Body of pancreas (tissue), 4 donors: ENCODE data around the gene LARP1B. TPM values are rescaled to one million over a fixed set of nuclear protein-coding genes. Genes with fewer than 3 reads are reported as not detected.

Experiments
- ATAC-seq: fragments of 150-250 bp; one replicate; pipeline ENCODE4 v1.9.1; 2016
- DNase-seq, 4 donors: peaks; one replicate each; pipeline ENCODE4 v3.0.0-alpha.2; 2019
- H3K27ac ChIP-seq, 4 donors: fragments of 200-600 bp; sonication (generic); 1 replicate in 3 of 4; 2 replicates in 1 of 4; pipeline versions ENCODE4 v1.5.1 to v1.6.1; 2016 to 2019; ENCODE audit warnings: mild to moderate bottlenecking in 1 of 4, mixed read lengths in 1 of 4, moderate library complexity in 1 of 4
- H3K27me3 ChIP-seq, 2 donors: fragments of 200-600 bp; sonication (generic); one replicate each; pipeline ENCODE4 v1.6.0; 2016; ENCODE audit warnings: mild to moderate bottlenecking in 1 of 2
- H3K36me3 ChIP-seq, 2 donors: fragments of 200-600 bp; sonication (generic); replicated peaks in 1 of 2; 2 replicates each; pipeline ENCODE4 v1.5.1; 2016; ENCODE audit warnings: low read depth in 2 of 2; ENCODE audit not compliant: insufficient read depth in 1 of 2
- H3K4me1 ChIP-seq: fragments of 200-600 bp; sonication (generic); one replicate; pipeline ENCODE4 v1.6.0; 2016
- H3K4me3 ChIP-seq, 2 donors: fragments of 200-600 bp; sonication (generic); 1 replicate in 1 of 2; 2 replicates in 1 of 2; pipeline ENCODE4 v1.5.1; 2016 to 2019
- H3K9me3 ChIP-seq, 3 donors: fragments of 200-600 bp; sonication (generic); 1 replicate in 2 of 3; 2 replicates in 1 of 3; pipeline ENCODE4 v1.5.1; 2016
- POLR2A ChIP-seq, 3 donors: fragments of 450-650 bp; IDR thresholded peaks; one replicate each; pipeline ENCODE4 v1.6.1; 2016; ENCODE audit warnings: antibody characterized with exemption in 3 of 3, mild to moderate bottlenecking in 2 of 3
- WGBS, 2 donors: methylation state at CpG; one replicate each; pipeline ENCODE4 v1.1.5; 2017; 5-methylcytosine and 5-hydroxymethylcytosine counted together
- intact Hi-C: fragments of 100-400 bp; cut with DNase I; formaldehyde crosslinking; loops from one replicate; pipeline ENCODE4 v1.15.1; 2023
- total RNA-seq, 2 donors: library from RNA; depleted of rRNA; stranded (reverse); fragments of >200 nt; gene quantifications; one replicate each; pipeline ENCODE4 v1.1.0, GENCODE V29; 2016
- TF ChIP-seq, protein P1 (sequence below), 7 experiments: fragments of 450-650 bp in 4 of 7; fragments of 200-600 bp in 3 of 7; sonication (generic) in 3 of 7; IDR thresholded peaks; one replicate each; pipeline ENCODE4 v1.5.1; 2016 to 2019; ENCODE audit warnings: antibody characterized with exemption in 7 of 7

The LARP1B gene
- total RNA-seq = 10 to 100 TPM; 49.8 to 79.8 TPM

DNA sequence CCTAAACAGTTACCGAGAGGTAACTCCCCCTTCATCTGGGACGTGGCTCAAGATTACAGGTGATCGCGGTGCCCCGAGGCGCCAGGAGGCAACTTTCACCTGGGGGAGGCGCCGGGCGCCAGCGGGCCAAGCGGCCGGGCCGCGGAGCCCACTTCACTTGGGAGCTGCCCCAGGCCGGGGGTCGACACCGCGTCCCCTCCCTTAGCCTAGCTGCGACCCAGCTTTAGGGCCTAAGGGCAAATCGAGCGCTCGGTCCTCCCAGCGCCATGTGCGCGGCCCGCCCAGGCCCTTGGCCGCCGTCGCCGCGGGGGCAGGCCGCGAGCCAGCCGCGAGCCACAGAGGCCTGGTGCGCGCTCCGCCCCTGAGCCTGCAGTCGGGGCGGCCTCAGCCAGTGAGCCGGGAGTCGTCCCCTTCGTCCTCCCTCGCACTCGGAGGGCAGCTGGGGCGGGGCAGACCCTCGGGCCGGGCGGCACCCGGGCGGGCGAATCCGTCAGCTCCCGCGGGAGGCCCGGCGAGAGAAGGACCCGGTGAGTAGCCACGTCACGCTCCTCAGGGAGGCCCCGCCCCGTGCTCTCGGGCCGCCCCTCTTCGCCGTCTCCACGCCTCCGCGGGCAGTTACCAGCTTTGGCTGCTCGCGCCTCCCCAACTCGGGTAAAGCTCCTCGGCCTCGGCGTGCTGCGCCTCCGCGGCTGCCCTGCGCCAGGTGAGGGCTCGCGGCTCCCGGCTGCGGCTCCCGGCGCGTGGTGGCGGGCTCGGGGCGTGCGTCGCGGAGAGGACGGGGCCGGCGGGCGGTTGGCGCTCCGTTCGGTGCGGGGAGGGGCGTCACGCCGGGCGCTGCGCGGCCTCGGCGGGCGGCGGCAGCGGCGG, at the start of gene LARP1B:
TSS of gene LARP1B (plus strand) at position 614 of the 867 bp plus-strand sequence. CDS start 13,640 bp downstream, outside the sequence.
- ATAC-seq (peak; percentile 91), DNase-seq (peak; percentile 97 to 98 (median 98))
- Histone ChIP-seq H3K36me3 (no peaks in the 10 kb centered on the region), H3K4me1 (peaks cover 29% of the 10 kb centered on the region), H3K27ac (peak within 1 kb of the TSS; percentile 97 to 100 (median 100)), H3K9me3 (no peaks in the 10 kb centered on the region), H3K4me3 (peak within 1 kb of the TSS; percentile 36 to 85), H3K27me3 (no peaks in the 10 kb centered on the region)
- intact Hi-C loops = no loop called here
- 0 to 1% methylated on average over 2 to 103 of the region's 112 CpGs for WGBS, 2 donors
- TF ChIP-seq POLR2A (IDR thresholded peaks at IDR 0.05) = peak; percentile 92 to 96 (median 93)
- TF ChIP-seq, protein P1, sequence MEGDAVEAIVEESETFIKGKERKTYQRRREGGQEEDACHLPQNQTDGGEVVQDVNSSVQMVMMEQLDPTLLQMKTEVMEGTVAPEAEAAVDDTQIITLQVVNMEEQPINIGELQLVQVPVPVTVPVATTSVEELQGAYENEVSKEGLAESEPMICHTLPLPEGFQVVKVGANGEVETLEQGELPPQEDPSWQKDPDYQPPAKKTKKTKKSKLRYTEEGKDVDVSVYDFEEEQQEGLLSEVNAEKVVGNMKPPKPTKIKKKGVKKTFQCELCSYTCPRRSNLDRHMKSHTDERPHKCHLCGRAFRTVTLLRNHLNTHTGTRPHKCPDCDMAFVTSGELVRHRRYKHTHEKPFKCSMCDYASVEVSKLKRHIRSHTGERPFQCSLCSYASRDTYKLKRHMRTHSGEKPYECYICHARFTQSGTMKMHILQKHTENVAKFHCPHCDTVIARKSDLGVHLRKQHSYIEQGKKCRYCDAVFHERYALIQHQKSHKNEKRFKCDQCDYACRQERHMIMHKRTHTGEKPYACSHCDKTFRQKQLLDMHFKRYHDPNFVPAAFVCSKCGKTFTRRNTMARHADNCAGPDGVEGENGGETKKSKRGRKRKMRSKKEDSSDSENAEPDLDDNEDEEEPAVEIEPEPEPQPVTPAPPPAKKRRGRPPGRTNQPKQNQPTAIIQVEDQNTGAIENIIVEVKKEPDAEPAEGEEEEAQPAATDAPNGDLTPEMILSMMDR (IDR thresholded peaks at IDR 0.05) = peak in 1 of 7 experiments; percentile 26

DNA sequence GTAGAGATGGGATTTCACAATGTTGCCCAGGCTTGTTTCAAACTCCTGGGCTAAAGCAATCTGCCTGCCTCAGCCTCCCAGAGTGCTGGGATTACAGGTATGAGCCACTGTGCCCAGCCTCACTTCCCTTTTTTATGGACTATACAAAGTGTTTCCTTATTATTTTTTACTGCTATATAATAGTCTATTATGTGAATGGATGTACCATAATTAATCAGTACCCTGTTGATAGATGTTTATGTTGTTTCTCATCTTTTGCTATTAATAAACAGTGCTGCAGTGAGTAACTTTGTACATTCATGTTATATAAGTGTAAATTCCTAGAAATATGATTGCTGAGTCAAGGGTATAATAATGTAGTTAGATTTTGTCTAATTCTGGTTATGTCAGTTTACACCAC, 35.8 kb upstream of the LARP1B start:
- H3K27ac ChIP-seq = no peak overlapping the region
- DNase-seq (no peak), ATAC-seq (no peak)
- H3K36me3 ChIP-seq = peaks cover 0 to 17% of the 10 kb centered on the region in 2 donors
- no peak overlapping the region for H3K4me3 ChIP-seq
- H3K4me1 ChIP-seq = no peaks in the 10 kb centered on the region
- no peaks in the 10 kb centered on the region for H3K9me3 ChIP-seq
- TF ChIP-seq, protein P1 (IDR thresholded peaks at IDR 0.05) = no peak
- TF ChIP-seq POLR2A (IDR thresholded peaks at IDR 0.05) = no peak
- intact Hi-C loops = no loop called here
- H3K27me3 ChIP-seq = no peaks in the 10 kb centered on the region

DNA sequence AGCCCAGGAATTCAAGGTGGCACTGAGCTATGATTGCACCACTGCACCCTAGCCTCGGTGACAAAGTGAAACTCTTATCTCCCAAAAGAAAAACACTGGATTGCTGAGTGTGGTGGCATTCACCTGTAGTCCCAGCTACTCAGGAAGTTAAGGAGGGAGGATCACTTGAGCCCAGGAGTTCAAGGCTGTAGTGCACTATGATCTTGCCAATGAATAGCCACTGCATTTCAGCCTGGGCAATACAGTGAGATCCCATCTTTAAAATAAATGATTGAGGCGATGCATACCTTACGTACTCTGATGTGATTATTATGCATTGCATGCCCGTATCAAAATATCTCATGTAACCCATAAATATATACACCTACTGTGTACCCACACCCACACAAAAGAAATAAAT, 31.2 kb upstream of the LARP1B start:
- ATAC-seq (no peak), DNase-seq (no peak)
- Histone ChIP-seq H3K36me3 (peaks cover 0 to 13% of the 10 kb centered on the region in 2 donors), H3K4me1 (no peaks in the 10 kb centered on the region), H3K27me3 (no peaks in the 10 kb centered on the region), H3K27ac (no peak overlapping the region), H3K4me3 (no peak overlapping the region), H3K9me3 (no peaks in the 10 kb centered on the region)
- 96 to 99% methylated on average over 4 of the region's 4 CpGs for WGBS, 2 donors
- intact Hi-C loops = no loop called here
- TF ChIP-seq, protein P1 (IDR thresholded peaks at IDR 0.05) = no peak
- TF ChIP-seq POLR2A (IDR thresholded peaks at IDR 0.05) = no peak

DNA sequence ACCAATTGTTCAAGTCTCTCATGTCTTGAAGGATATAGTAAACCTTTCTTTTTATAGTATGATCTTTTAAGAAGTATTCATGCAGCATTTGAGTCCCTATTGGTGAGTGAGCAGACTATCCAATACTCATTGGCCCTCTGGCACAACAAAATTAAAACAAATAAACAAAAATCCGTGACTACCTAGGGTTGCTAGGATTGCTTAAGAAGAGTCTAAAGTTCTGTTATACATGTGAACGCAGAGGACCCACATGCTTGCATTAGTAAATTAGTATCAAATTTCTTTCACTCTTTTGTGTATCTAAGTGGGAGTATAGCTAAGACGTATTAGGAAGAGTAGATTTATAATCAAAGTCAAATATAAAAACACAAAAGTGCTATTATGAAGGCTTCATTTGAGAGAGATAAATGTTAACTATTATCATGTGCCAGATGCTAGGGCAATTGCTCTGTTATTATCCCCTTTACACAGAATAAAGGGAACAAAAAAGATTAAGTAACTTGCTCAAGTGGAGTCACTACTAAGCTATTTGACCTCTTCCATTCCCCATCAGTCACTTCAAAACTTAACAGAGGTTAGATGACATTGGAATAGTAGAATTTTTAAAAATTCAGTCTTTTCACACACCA, 29.2 kb upstream of the LARP1B start:
- DNase-seq (no peak), ATAC-seq (no peak)
- H3K4me1 ChIP-seq = no peaks in the 10 kb centered on the region
- WGBS, 2 donors = 90 to 92% methylated on average over 3 of the region's 3 CpGs
- H3K27me3 ChIP-seq = no peaks in the 10 kb centered on the region
- no peaks in the 10 kb centered on the region for H3K9me3 ChIP-seq
- H3K27ac ChIP-seq = no peak overlapping the region
- no peak for TF ChIP-seq POLR2A (IDR thresholded peaks at IDR 0.05)
- TF ChIP-seq, protein P1 (IDR thresholded peaks at IDR 0.05) = no peak
- H3K4me3 ChIP-seq = no peak overlapping the region
- peaks cover 0 to 9% of the 10 kb centered on the region in 2 donors for H3K36me3 ChIP-seq
- intact Hi-C loops = no loop called here
